ENCODE measurements around the gene PRR20D. TPM values are rescaled to one million over a fixed set of nuclear protein-coding genes. Genes with fewer than 3 reads are reported as not detected.

The PRR20D gene
- total and polyA plus RNA-seq, 7 experiments from 2014 or later: not detected

DNA sequence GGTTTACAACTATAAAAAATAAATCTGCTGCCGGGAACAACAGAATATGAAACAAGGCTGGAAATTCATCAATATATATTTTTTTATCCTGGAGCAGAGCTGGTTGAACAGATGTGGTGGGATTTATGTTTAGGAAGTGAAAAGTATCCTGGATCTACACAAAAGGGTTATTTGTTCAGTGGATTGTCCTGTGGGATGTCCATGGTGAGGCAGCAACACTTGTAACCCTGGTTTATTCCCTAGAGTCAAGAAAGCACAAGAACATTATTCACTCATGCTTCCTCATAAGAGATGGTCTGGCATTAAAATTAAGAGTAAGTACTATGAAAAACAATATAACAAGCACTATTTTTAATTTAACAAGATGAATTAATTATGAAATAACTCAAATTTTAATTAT lies 52.6 kb downstream of the PRR20D start:
- Histone ChIP-seq H3K27me3 (ENCODE audit: control insufficient read depth in 2 of 2, insufficient read depth in 2 of 2, low read length in 2 of 2) (peaks cover 0 to 3% of the 10 kb centered on the region in 2 donors), H3K36me3 (ENCODE audit: control insufficient read depth in 2 of 3, insufficient read depth in 3 of 3, low read length in 3 of 3) (no peaks in the 10 kb centered on the region), H3K9me3 (ENCODE audit: control insufficient read depth in 2 of 3, low read length in 3 of 3) (no peaks in the 10 kb centered on the region), H3K4me1 (ENCODE audit: control insufficient read depth in 2 of 2, insufficient read depth in 2 of 2, low read length in 2 of 2) (no peaks in the 10 kb centered on the region), H3K27ac (ENCODE audit: low read depth, low read length) (no peak overlapping the region), H3K4me3 (ENCODE audit: low read length) (no peak overlapping the region)
- CTCF ChIA-PET: no interaction called here
- no peak for ATAC-seq
- Mint-ChIP-seq H3K4me3 (no peak overlapping the region), H3K4me1 (no peaks in the 10 kb centered on the region), H3K9me3 (peaks cover 0 to 19% (median 5%) of the 10 kb centered on the region in 11 donors), H3K27me3 (no peaks in the 10 kb centered on the region), H3K27ac (no peak overlapping the region), H3K36me3 (no peaks in the 10 kb centered on the region)
- no peak for DNase-seq
- POLR2A ChIA-PET: no interaction called here
- intact Hi-C loops (cut with micrococcal nuclease): no loop called here

Other genes with a start within 250 kb of the PRR20D start
- not detected for gene PRR20A, start 19.7 kb upstream of the PRR20D start, total RNA-seq
- gene PRR20A, start 19.7 kb upstream of the PRR20D start, polyA plus RNA-seq: not detected
- gene PRR20B, start 13.1 kb upstream of the PRR20D start, total RNA-seq: not detected
- gene PRR20B, start 13.1 kb upstream of the PRR20D start, polyA plus RNA-seq: not detected
- not detected for gene PRR20C, start 6.6 kb upstream of the PRR20D start, total RNA-seq
- not detected for gene PRR20C, start 6.6 kb upstream of the PRR20D start, polyA plus RNA-seq
- not detected for gene PRR20E, start 6.6 kb downstream of the PRR20D start, total RNA-seq
- not detected for gene PRR20E, start 6.6 kb downstream of the PRR20D start, polyA plus RNA-seq